Breast epithelium (tissue), 4 donors: ENCODE results near the gene PRDM16. TPM values are rescaled to one million over a fixed set of nuclear protein-coding genes. Genes with fewer than 3 reads are reported as not detected.

Source experiments
- DNase-seq, 2 donors: peaks; one replicate each; pipeline ENCODE4 v3.0.0-alpha.2; 2019; ENCODE audit warnings: low spot score in 2 of 2
- H3K27ac ChIP-seq, 2 donors: fragments of 200-600 bp; sonication (generic) in 1 of 2; one replicate each; pipeline ENCODE4 v1.5.1; 2016 to 2019; ENCODE audit warnings: mild to moderate bottlenecking in 1 of 2
- H3K27me3 ChIP-seq, 2 donors: fragments of 200-600 bp; sonication (generic) in 1 of 2; one replicate each; pipeline versions ENCODE4 v1.5.1 to v1.6.0; 2017 to 2019; ENCODE audit warnings: control low read depth in 1 of 2, mild to moderate bottlenecking in 1 of 2
- H3K36me3 ChIP-seq: fragments of 200-600 bp; one replicate; pipeline ENCODE4 v1.5.1; 2019
- H3K4me1 ChIP-seq, 2 donors: fragments of 200-600 bp; sonication (generic); one replicate each; pipeline ENCODE4 v1.5.1; 2016 to 2019; ENCODE audit warnings: control low read depth in 1 of 2
- H3K4me3 ChIP-seq, 3 donors: fragments of 200-600 bp; sonication (generic); 1 replicate in 2 of 3; 2 replicates in 1 of 3; pipeline ENCODE4 v1.5.1; 2016 to 2019; ENCODE audit warnings: mild to moderate bottlenecking in 3 of 3, moderate library complexity in 2 of 3
- H3K9me3 ChIP-seq, 2 donors: fragments of 200-600 bp; sonication (generic) in 1 of 2; one replicate each; pipeline ENCODE4 v1.5.1; 2016 to 2019; ENCODE audit warnings: control low read depth in 1 of 2
- CTCF ChIP-seq, 3 donors: fragments of 450-650 bp; IDR thresholded peaks; one replicate each; pipeline ENCODE4 v1.5.1; 2016 to 2017; ENCODE audit warnings: antibody characterized with exemption in 3 of 3, mild to moderate bottlenecking in 3 of 3, moderate library complexity in 3 of 3
- POLR2A ChIP-seq: fragments of 450-650 bp; IDR thresholded peaks from one replicate; pipeline ENCODE4 v1.6.1; 2016; ENCODE audit warnings: antibody characterized with exemption, mild to moderate bottlenecking, moderate library complexity
- POLR2AphosphoS5 ChIP-seq, 3 donors: sonication (generic); formaldehyde crosslinking; IDR thresholded peaks; one replicate each; pipeline ENCODE4 v1.6.1; 2017; ENCODE audit warnings: antibody characterized with exemption in 3 of 3
- intact Hi-C: fragments of 100-400 bp; cut with DNase I; formaldehyde crosslinking; loops from one replicate; pipeline ENCODE4 v1.15.1; 2023; ENCODE audit warnings: low total_unique reads
- total RNA-seq, 3 donors: library from RNA; depleted of rRNA; stranded (reverse); fragments of >200 nt; gene quantifications; one replicate each; pipeline ENCODE4 v1.1.0, GENCODE V29; 2016

Gene PRDM16
- total RNA-seq, 3 donors from 2014 or later: 0.48 to 3.8 (median 3.6) TPM

DNA sequence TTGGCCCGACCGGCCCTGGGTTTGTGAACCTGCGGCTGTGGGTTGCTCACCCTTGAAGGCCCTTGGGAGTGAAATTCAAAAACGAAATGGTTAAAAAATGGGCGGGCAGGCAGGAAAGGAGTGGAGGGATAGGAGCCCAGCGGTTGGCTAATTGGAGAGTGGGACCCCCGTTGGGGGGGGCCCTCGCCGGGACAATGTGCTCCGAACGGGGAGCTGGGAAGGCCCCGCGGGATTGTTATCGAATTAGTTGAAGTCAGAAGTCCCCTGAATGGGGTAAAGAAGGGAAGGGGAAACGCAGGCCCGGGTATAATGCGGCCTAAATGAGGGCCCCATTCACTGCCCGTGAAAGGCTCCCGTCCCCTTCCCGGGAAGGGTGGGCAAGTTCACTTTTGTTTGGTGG is 135.7 kb downstream of the PRDM16 start:
- no peaks in the 10 kb centered on the region for H3K27me3 ChIP-seq
- H3K9me3 ChIP-seq: no peaks in the 10 kb centered on the region
- TF ChIP-seq CTCF (IDR thresholded peaks at IDR 0.05) (no peak), POLR2AphosphoS5 (IDR thresholded peaks at IDR 0.05) (no peak), POLR2A (no peak)
- no peak for DNase-seq
- H3K4me1 ChIP-seq: no peaks in the 10 kb centered on the region
- intact Hi-C loops: no loop called here
- H3K27ac ChIP-seq: no peak overlapping the region
- no peak overlapping the region for H3K4me3 ChIP-seq
- no peaks in the 10 kb centered on the region for H3K36me3 ChIP-seq

- Histone ChIP-seq H3K36me3 (no peaks in the 10 kb centered on the region), H3K9me3 (no peaks in the 10 kb centered on the region), H3K27ac (no peak overlapping the region), H3K4me3 (no peak overlapping the region), H3K27me3 (no peaks in the 10 kb centered on the region), H3K4me1 (no peaks in the 10 kb centered on the region)
- intact Hi-C loops: no loop called here
- TF ChIP-seq POLR2A: no peak
- no peak for TF ChIP-seq POLR2AphosphoS5 (IDR thresholded peaks at IDR 0.05)
- TF ChIP-seq CTCF (IDR thresholded peaks at IDR 0.05): no peak
- DNase-seq: no peak
Measured at GRCh38 chr1:3205815-3206214, 136.8 kb downstream of the PRDM16 start.

- Histone ChIP-seq H3K4me1 (no peaks in the 10 kb centered on the region), H3K27ac (no peak overlapping the region)
- intact Hi-C loops: no loop called here
Measured at GRCh38 chr1:3206696-3207095, 137.7 kb downstream of the PRDM16 start.

DNA sequence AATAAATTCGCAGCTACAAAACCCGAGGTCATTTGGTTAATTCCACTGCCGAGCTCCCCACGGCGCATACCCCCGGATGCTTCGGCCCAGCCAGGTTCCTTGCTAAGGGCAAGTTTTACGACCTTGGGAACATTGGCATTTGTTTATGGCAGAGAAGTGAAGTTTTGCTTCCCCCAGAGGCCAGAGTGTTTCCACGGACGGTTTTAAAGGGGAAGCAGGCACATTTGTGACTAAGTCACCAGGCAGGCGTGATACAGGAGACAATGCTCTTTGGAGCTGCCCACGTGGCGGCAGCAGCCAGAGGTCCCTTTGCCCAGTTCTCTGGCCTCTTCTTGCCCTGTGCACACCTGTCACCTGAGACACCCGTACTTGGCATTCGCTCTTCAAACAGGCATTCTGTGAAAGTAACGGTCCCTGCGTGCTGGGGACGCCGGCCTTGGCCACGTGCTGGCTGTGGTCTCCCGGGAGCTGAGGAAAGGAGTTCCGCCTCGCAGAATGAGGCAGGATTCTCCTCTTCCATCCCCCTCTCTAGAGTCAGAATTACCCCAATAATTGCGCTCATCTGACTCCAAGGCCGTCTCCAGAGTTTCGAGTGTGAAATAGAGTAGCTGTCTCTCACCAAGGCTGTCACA is 138.3 kb downstream of the PRDM16 start:
- Histone ChIP-seq H3K27ac (no peak overlapping the region), H3K36me3 (no peaks in the 10 kb centered on the region), H3K9me3 (no peaks in the 10 kb centered on the region), H3K4me3 (no peak overlapping the region), H3K27me3 (no peaks in the 10 kb centered on the region), H3K4me1 (no peaks in the 10 kb centered on the region)
- intact Hi-C loops: no loop called here
- no peak for DNase-seq
- TF ChIP-seq CTCF (IDR thresholded peaks at IDR 0.05) (no peak), POLR2A (no peak), POLR2AphosphoS5 (IDR thresholded peaks at IDR 0.05) (no peak)

More at GRCh38 chr1:3206696-3207095, 137.7 kb downstream of the PRDM16 start:
- H3K27me3 ChIP-seq: no peaks in the 10 kb centered on the region
- no peaks in the 10 kb centered on the region for H3K36me3 ChIP-seq
- no peak overlapping the region for H3K4me3 ChIP-seq
- DNase-seq: no peak
- H3K9me3 ChIP-seq: no peaks in the 10 kb centered on the region
- TF ChIP-seq CTCF (IDR thresholded peaks at IDR 0.05): no peak
- TF ChIP-seq POLR2A: no peak
- TF ChIP-seq POLR2AphosphoS5 (IDR thresholded peaks at IDR 0.05): no peak

GRCh38 chr1:3208819-3209200 is 139.8 kb downstream of the PRDM16 start:
- intact Hi-C loops: no loop called here
- no peaks in the 10 kb centered on the region for H3K9me3 ChIP-seq
- no peak overlapping the region for H3K27ac ChIP-seq
- DNase-seq: no peak
- no peaks in the 10 kb centered on the region for H3K27me3 ChIP-seq
- no peaks in the 10 kb centered on the region for H3K36me3 ChIP-seq
- no peaks in the 10 kb centered on the region for H3K4me1 ChIP-seq
- TF ChIP-seq POLR2A: no peak
- no peak for TF ChIP-seq POLR2AphosphoS5 (IDR thresholded peaks at IDR 0.05)
- no peak for TF ChIP-seq CTCF (IDR thresholded peaks at IDR 0.05)
- no peak overlapping the region for H3K4me3 ChIP-seq
